ENCODE results near the gene GRM4. TPM values are rescaled to one million over a fixed set of nuclear protein-coding genes. Genes with fewer than 3 reads are reported as not detected.

GRM4 gene
- polyA plus RNA-seq, 1 of the 3 experiments (the other 2 are of a cell fraction), result not detected

DNA sequence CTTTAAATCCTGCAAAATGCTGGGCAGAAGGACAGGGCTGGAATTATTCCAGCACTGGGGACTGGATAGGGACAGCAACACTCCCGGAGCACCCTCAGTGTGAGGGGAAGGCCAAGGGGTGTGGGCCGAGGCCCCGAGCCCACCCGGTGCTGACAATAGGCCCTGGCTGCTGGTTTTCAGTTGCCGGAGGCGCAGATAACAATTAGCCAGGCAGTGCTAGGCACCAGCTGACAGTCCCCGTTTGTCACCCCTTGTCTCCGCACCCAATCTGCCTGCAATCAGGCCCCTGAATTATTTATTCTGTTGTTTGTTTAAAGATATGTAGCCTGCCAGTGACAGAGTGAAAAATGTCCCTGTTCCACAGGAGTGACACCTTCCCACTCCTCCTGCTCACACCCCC is 120.0 kb downstream of the GRM4 start:
- CTCF ChIA-PET, result interaction anchor here (0.6 to 8.8 kb wide), 14 partner anchors 11 to 436 kb away, joined by 3 to 184 read pairs (median 5); no protein-coding TSS in a partner anchor
- Histone ChIP-seq H3K9ac (no peak overlapping the region), H3K4me2 (no peak overlapping the region), H3K36me3 (replicated peaks in 1 of 2; ENCODE audit: control insufficient read depth in 1 of 2, insufficient read depth in 2 of 2, low read length in 1 of 2) (no peaks in the 10 kb centered on the region), H4K20me1 (ENCODE audit: insufficient read depth) (no peaks in the 10 kb centered on the region), H3K9me2 (no peaks in the 10 kb centered on the region), H3K4me3 (ENCODE audit: low read depth in 2 of 2, low read length in 1 of 2) (no peak overlapping the region), H3K79me2 (ENCODE audit: insufficient read depth) (no peaks in the 10 kb centered on the region), H3K27ac (ENCODE audit: low read depth in 2 of 2, low read length in 1 of 2) (no peak overlapping the region), H3F3A (replicated peaks; ENCODE audit: insufficient read depth) (no peaks in the 10 kb centered on the region), H3K27me3 (ENCODE audit: insufficient read depth) (no peaks in the 10 kb centered on the region; the same call in 1 of the 2 replicates), H3K4me1 (ENCODE audit: control insufficient read depth in 1 of 2, insufficient read depth in 2 of 2, low read depth in 1 of 2, low read length in 1 of 2) (peaks cover 0 to 21% of the 10 kb centered on the region in 2 experiments; a peak in 1 of 4 replicates), H2AFZ (ENCODE audit: low read depth) (no peak overlapping the region), H3K9me3 (no peaks in the 10 kb centered on the region)
- TF ChIP-seq YY1 (IDR thresholded peaks at IDR 0.05; ENCODE audit: low read depth), result no peak
- TF ChIP-seq POLR2AphosphoS5 (IDR thresholded peaks at IDR 0.05; ENCODE audit: low read depth, low read length), result no peak
- TF ChIP-seq GATA2 (CRISPR knock-in tag; IDR thresholded peaks at IDR 0.05), result peak; percentile 80
- TF ChIP-seq SMC3 (IDR thresholded peaks at IDR 0.05; ENCODE audit: low read depth, low read length), result no peak
- TF ChIP-seq MXI1 (IDR thresholded peaks at IDR 0.05; ENCODE audit: low read depth, low read length), result no peak
- no peak for TF ChIP-seq RAD21 (IDR thresholded peaks at IDR 0.05; ENCODE audit: low read length)
- no peak for TF ChIP-seq TCF12 (IDR thresholded peaks at IDR 0.05)
- no peak for TF ChIP-seq NRF1 (IDR thresholded peaks at IDR 0.05; ENCODE audit: low read depth, low read length)
- TF ChIP-seq, protein P1, sequence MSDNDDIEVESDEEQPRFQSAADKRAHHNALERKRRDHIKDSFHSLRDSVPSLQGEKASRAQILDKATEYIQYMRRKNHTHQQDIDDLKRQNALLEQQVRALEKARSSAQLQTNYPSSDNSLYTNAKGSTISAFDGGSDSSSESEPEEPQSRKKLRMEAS (IDR thresholded peaks at IDR 0.05; ENCODE audit: low read depth), result no peak
- 0 out of 2 replicates have a peak, but pooled peaks have one; percentile 11 for TF ChIP-seq FOXJ3 (CRISPR knock-in tag; IDR thresholded peaks at IDR 0.05)
- peak in 1 of 2 experiments; percentile 37; a peak in 1 of 4 replicates for TF ChIP-seq EP300 (IDR thresholded peaks at IDR 0.05; ENCODE audit: borderline replicate concordance in 1 of 2, low read depth in 1 of 2, low read length in 1 of 2)
- 35% methylated on average over 5 of the region's 8 CpGs for WGBS (ENCODE audit: low lambda C conversion rate)
- peak; percentile 84 for DNase-seq
- POLR2A ChIA-PET, result no interaction called here

DNA sequence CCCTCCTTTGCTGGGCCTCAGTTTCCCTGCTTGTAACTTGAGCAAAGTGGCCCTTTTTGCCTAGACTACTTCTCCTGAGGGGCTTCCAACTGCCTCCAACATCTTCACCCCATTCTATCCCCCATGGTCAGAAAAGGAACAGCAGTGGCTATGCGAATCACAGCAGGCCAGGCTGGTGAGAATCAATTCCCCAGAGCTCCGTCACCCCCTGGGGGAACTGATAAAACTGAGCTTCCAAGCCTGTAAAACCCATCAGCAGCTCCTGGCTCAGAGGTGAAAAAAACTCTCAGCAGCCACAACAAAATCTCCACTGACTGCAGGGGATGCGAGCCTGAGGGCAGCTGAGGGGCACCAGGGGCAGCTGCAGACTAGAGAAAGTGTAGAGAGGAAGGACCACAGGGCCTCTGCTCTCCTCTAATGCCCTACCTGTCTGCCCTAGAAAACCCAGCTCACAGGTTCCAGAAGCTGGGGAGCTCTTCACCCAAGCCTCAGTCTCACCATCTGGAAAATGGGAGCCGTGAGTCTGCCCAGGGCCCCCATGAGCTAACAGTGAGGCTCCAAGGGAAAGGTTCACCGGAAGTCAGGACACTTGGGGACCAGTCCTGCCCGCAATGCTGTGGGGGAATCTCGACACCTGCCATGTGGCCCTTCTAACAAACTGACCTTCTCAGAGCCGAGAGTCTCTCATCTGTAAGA is 120.6 kb downstream of the GRM4 start:
- no peak overlapping the region for H2AFZ ChIP-seq (ENCODE audit: low read depth)
- no peaks in the 10 kb centered on the region for H3K36me3 ChIP-seq (replicated peaks in 1 of 2; ENCODE audit: control insufficient read depth in 1 of 2, insufficient read depth in 2 of 2, low read length in 1 of 2)
- no peaks in the 10 kb centered on the region for H3K9me2 ChIP-seq
- no peak overlapping the region for H3K27ac ChIP-seq (ENCODE audit: low read depth in 2 of 2, low read length in 1 of 2)
- ChIA-PET POLR2A (interaction anchor here (0.7 kb wide), 1 partner anchor 258 kb away, joined by 3 read pairs; no protein-coding TSS in a partner anchor), CTCF (interaction anchor here (0.9 to 8.8 kb wide), 12 partner anchors 12 to 435 kb away, joined by 3 to 184 read pairs (median 6); no protein-coding TSS in a partner anchor)
- peak; percentile 66 for DNase-seq
- no peaks in the 10 kb centered on the region for H3K27me3 ChIP-seq (ENCODE audit: insufficient read depth)
- H3K9me3 ChIP-seq, result no peaks in the 10 kb centered on the region
- H3K4me3 ChIP-seq (ENCODE audit: low read depth in 2 of 2, low read length in 1 of 2), result no peak overlapping the region
- no peaks in the 10 kb centered on the region for H4K20me1 ChIP-seq (ENCODE audit: insufficient read depth)
- H3F3A ChIP-seq (replicated peaks; ENCODE audit: insufficient read depth), result no peaks in the 10 kb centered on the region
- peaks cover 0 to 21% of the 10 kb centered on the region in 2 experiments; a peak in 1 of 4 replicates for H3K4me1 ChIP-seq (ENCODE audit: control insufficient read depth in 1 of 2, insufficient read depth in 2 of 2, low read depth in 1 of 2, low read length in 1 of 2)
- no peaks in the 10 kb centered on the region for H3K79me2 ChIP-seq (ENCODE audit: insufficient read depth)
- no peak overlapping the region for H3K9ac ChIP-seq
- 54% methylated on average over 6 of the region's 8 CpGs for WGBS (ENCODE audit: low lambda C conversion rate)
- 0 out of 2 replicates have a peak, but pooled peaks have one; percentile 10 for TF ChIP-seq FOXJ3 (CRISPR knock-in tag; IDR thresholded peaks at IDR 0.05)
- no peak for TF ChIP-seq RXRA (IDR thresholded peaks at IDR 0.05; ENCODE audit: borderline replicate concordance, low read depth)
- TF ChIP-seq RCOR1 (IDR thresholded peaks at IDR 0.05; ENCODE audit: low read length), result no peak
- TF ChIP-seq RAD21 (IDR thresholded peaks at IDR 0.05; ENCODE audit: low read length), result peak; percentile 32
- no peak for TF ChIP-seq EZH2phosphoT487 (IDR thresholded peaks at IDR 0.05; ENCODE audit: borderline replicate concordance, low read depth)
- H3K4me2 ChIP-seq, result no peak overlapping the region

All from SK-N-SH (cell line).